DND-41 (cell line): ENCODE measurements around the gene DYNC1LI2.

Experiments used
- ATAC-seq: fragments of 200-7000 bp; cut with Tn5 transposase; 3 replicates; pipeline ENCODE4 v1.9.1; 2021; ENCODE audit warnings: low read depth; ENCODE audit not compliant: insufficient read depth
- DNase-seq: peaks from one replicate; pipeline ENCODE4 v3.0.0-alpha.2; 2020
- H2AFZ ChIP-seq: 2 replicates; pipeline ENCODE4 v1.6.0; 2012; ENCODE audit warnings: low read depth, low read length
- H3K27ac ChIP-seq: 2 replicates; pipeline ENCODE4 v1.5.1; 2012; ENCODE audit warnings: low read length, inconsistent platforms
- H3K27me3 ChIP-seq: fragments of 200-600 bp; sonication (generic); 2 replicates; pipeline ENCODE4 v1.6.0; 2012; ENCODE audit warnings: low read length, mild to moderate bottlenecking, inconsistent platforms; ENCODE audit not compliant: insufficient read depth, poor library complexity
- H3K36me3 ChIP-seq: 2 replicates; pipeline ENCODE4 v1.5.1; 2012; ENCODE audit warnings: low read length, inconsistent platforms; ENCODE audit not compliant: insufficient read depth
- H3K4me1 ChIP-seq: 2 replicates; pipeline ENCODE4 v1.5.1; 2012; ENCODE audit warnings: mild to moderate bottlenecking, low read length; ENCODE audit not compliant: insufficient read depth
- H3K4me2 ChIP-seq: 2 replicates; pipeline ENCODE4 v1.6.0; 2012; ENCODE audit warnings: mild to moderate bottlenecking, moderate library complexity, low read length, inconsistent platforms; ENCODE audit not compliant: insufficient read depth
- H3K4me3 ChIP-seq, 2 experiments: fragments of 200-600 bp in 1 of 2; shearing (Covaris generic) in 1 of 2; 2 replicates each; pipeline ENCODE4 v1.5.1; 2012 to 2016; ENCODE audit warnings: inconsistent platforms in 2 of 2, low read length in 2 of 2, mild to moderate bottlenecking in 2 of 2, low read depth in 1 of 2, moderate library complexity in 1 of 2
- H3K79me2 ChIP-seq: 2 replicates; pipeline ENCODE4 v1.6.0; 2012; ENCODE audit warnings: low read length, inconsistent platforms; ENCODE audit not compliant: insufficient read depth
- H3K9ac ChIP-seq: 2 replicates; pipeline ENCODE4 v1.6.0; 2012; ENCODE audit warnings: low read depth, mild to moderate bottlenecking, inconsistent platforms, low read length, moderate library complexity
- H3K9me3 ChIP-seq: 2 replicates; pipeline ENCODE4 v1.5.1; 2012; ENCODE audit warnings: low read length, moderate library complexity, mild to moderate bottlenecking, inconsistent platforms; ENCODE audit not compliant: insufficient read depth, severe bottlenecking
- H4K20me1 ChIP-seq: 2 replicates; pipeline ENCODE4 v1.6.0; 2012; ENCODE audit warnings: low read length; ENCODE audit not compliant: insufficient read depth
- EZH2 ChIP-seq: IDR thresholded peaks from 3 replicates; pipeline ENCODE4 v1.6.1; 2012; ENCODE audit warnings: borderline replicate concordance, low read depth, mild to moderate bottlenecking, moderate library complexity, low read length, inconsistent platforms; ENCODE audit not compliant: severe bottlenecking
- TF ChIP-seq, protein P1 (sequence below): IDR thresholded peaks from 2 replicates; pipeline ENCODE4 v1.5.1; 2012; ENCODE audit warnings: borderline replicate concordance, low read length, moderate library complexity, mild to moderate bottlenecking; ENCODE audit not compliant: poor library complexity, severe bottlenecking; ENCODE audit errors: extremely low read depth

DYNC1LI2 gene

DNA sequence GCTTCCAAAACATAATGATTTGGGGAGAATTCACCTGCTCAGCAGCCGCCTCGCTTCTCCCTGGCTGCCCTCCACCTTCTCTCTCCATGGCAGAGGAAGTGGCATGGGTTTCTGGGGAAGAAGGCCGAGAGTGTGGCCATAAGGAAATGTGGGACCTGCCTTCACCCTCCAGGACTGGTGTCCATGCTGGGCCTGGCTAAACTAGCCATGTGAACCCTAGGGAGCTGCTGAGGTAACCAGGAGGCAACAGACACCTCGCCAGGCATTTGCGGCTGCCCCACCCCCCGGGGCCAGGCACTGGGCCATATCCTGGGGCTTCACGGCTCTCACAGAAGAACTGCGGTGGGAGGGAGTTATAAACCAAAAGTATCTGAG lies 44.9 kb downstream of the DYNC1LI2 start:
- no peak overlapping the region for H3K4me2 ChIP-seq
- H3K27ac ChIP-seq, result no peak overlapping the region
- no peak for ATAC-seq
- no peaks in the 10 kb centered on the region for H3K79me2 ChIP-seq
- no peak for DNase-seq
- no peaks in the 10 kb centered on the region for H3K36me3 ChIP-seq
- no peaks in the 10 kb centered on the region for H3K4me1 ChIP-seq
- peaks cover 7% of the 10 kb centered on the region for H3K27me3 ChIP-seq
- TF ChIP-seq, protein P1, sequence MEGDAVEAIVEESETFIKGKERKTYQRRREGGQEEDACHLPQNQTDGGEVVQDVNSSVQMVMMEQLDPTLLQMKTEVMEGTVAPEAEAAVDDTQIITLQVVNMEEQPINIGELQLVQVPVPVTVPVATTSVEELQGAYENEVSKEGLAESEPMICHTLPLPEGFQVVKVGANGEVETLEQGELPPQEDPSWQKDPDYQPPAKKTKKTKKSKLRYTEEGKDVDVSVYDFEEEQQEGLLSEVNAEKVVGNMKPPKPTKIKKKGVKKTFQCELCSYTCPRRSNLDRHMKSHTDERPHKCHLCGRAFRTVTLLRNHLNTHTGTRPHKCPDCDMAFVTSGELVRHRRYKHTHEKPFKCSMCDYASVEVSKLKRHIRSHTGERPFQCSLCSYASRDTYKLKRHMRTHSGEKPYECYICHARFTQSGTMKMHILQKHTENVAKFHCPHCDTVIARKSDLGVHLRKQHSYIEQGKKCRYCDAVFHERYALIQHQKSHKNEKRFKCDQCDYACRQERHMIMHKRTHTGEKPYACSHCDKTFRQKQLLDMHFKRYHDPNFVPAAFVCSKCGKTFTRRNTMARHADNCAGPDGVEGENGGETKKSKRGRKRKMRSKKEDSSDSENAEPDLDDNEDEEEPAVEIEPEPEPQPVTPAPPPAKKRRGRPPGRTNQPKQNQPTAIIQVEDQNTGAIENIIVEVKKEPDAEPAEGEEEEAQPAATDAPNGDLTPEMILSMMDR, result no peak
- TF ChIP-seq EZH2, result no peak
- H4K20me1 ChIP-seq, result no peaks in the 10 kb centered on the region
- no peaks in the 10 kb centered on the region for H3K9me3 ChIP-seq
- no peak overlapping the region for H3K4me3 ChIP-seq
- H3K9ac ChIP-seq, result no peak overlapping the region
- H2AFZ ChIP-seq, result no peak overlapping the region

DNA sequence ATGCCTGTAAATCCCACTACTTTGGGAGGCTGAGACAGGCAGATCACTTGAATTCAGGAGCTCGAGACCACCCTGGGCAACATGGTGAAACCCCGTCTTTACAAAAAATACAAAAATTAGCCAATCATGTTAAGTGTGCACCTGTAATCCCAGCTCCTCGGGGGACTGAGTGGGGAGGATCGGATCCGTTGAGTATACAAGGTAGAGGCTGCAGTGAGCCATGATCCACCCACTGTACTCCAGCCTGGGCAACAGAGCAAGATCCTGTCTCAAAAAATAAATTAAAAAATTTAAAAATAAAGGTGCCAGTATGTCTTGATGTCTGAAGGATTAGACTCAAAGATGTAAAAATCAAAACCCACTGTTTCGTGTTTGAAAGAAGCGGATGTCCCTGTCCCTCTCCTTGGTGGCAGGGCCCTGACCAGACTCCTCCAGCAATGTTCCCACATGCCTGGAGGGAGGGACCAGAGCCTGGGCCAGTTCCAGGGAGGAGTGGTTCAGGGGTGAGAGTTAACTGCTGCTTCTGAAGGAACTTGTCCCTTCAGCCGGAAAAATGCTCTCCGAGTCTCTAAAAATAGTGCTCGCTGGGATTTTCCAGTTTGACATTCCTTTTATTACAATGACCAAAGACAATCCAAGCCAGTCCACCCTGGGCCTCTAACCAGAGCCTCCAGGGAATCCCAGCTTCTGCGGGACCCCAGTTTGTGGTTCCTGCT lies 45.5 kb downstream of the DYNC1LI2 start:
- TF ChIP-seq EZH2, result no peak
- TF ChIP-seq, protein P1, result no peak
- H4K20me1 ChIP-seq, result no peaks in the 10 kb centered on the region
- no peak for DNase-seq
- ATAC-seq, result no peak
- peaks cover 7% of the 10 kb centered on the region for H3K27me3 ChIP-seq
- H2AFZ ChIP-seq, result no peak overlapping the region
- no peak overlapping the region for H3K9ac ChIP-seq
- no peaks in the 10 kb centered on the region for H3K4me1 ChIP-seq
- no peak overlapping the region for H3K27ac ChIP-seq
- no peaks in the 10 kb centered on the region for H3K9me3 ChIP-seq
- no peak overlapping the region for H3K4me3 ChIP-seq
- no peaks in the 10 kb centered on the region for H3K36me3 ChIP-seq
- no peaks in the 10 kb centered on the region for H3K79me2 ChIP-seq
- no peak overlapping the region for H3K4me2 ChIP-seq

DNA sequence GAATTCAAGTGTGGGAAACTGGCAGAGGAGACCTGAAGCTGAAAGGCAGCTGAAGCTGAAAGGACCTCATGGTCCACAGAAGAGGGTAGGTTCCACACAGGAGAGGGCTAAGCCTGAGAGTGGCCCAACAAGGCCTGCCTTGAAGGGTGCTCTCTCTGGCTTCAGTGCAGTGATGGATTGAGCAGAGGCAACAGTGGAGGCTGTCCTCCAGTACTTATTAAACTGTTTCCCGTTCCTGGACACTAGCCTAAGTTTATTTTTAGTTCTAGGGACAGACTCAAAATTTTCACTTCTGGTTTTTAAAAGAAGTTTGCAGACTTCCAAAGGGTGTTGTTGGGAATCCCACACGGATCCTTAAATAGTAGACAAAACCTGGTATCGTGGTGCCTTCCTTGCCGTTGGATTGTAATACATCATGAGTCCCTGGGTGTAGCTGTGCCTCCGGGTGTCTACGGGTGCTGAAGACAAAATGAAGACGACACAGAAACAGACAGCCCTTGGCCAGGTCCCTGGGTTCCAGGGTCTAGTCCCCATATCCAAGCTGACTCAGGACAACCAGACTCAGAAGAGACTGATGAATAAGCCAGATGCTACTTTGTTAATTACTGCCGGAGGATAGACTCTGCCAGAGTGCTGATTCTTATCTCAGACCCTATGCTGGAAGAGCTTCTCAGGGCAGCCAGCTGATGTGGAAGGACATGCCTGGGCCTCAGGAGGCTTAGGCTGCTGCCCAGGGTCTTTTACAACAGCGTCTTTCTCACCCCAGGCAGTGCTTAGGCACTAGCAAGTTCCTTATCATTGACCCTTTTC lies 47.8 kb downstream of the DYNC1LI2 start:
- Histone ChIP-seq H3K4me2 (no peak overlapping the region), H3K9me3 (no peaks in the 10 kb centered on the region), H3K79me2 (no peaks in the 10 kb centered on the region), H4K20me1 (no peaks in the 10 kb centered on the region), H3K27me3 (peaks cover 7% of the 10 kb centered on the region), H3K4me3 (no peak overlapping the region), H2AFZ (no peak overlapping the region), H3K9ac (no peak overlapping the region), H3K4me1 (no peaks in the 10 kb centered on the region), H3K36me3 (no peaks in the 10 kb centered on the region), H3K27ac (no peak overlapping the region)
- TF ChIP-seq, protein P1, result no peak
- no peak for TF ChIP-seq EZH2
- peak; percentile 52; the same call in 2 of the 3 replicates for ATAC-seq
- DNase-seq, result no peak
